ENCODE measurements around the gene NDUFA8. TPM values are rescaled to one million over a fixed set of nuclear protein-coding genes. Genes with fewer than 3 reads are reported as not detected.

NDUFA8 gene
- total RNA-seq, 1 experiment from 2014 or later, result 60.7 TPM

DNA sequence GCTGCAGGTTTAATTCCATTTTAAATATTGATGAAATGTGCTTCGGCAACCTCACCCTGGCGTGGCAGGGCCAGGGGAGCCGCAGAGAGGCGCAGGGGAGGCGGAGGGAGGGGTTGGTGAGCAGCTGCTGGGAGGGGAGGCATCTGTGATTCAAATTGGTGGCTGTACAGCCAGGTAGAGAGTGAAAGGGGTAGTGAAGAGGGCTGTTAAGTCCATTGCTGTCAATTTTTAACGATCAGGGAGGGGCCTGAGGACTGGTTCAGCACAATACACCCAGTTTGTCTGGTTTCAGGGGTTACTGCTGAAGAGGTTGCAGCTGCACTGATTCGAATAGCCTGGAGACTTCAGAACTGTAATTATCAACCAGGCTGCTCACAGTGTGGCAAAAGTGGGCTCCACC, 37.8 kb upstream of the NDUFA8 start:
- no peak overlapping the region for H4K91ac ChIP-seq (ENCODE audit: insufficient read length, low read depth, low read length)
- H3K9ac ChIP-seq (ENCODE audit: extremely low read depth, insufficient read length, low read length), result no peak overlapping the region
- no peak overlapping the region for H2BK120ac ChIP-seq (ENCODE audit: low read depth, low read length, poor library complexity, severe bottlenecking)
- no peak overlapping the region for H2BK5ac ChIP-seq (ENCODE audit: insufficient read length, low read length)
- no peaks in the 10 kb centered on the region; a peak in 1 of 7 replicates for H3K36me3 Mint-ChIP-seq (ENCODE audit: insufficient read depth in 1 of 3, low read depth in 3 of 3)
- DNase-seq, result no peak
- no peak overlapping the region for H3K4me3 Mint-ChIP-seq
- H3K4me1 ChIP-seq (ENCODE audit: insufficient read depth, low read length), result no peaks in the 10 kb centered on the region
- no peak overlapping the region for H3K18ac ChIP-seq (ENCODE audit: insufficient read length, low read depth, low read length)
- H3K27ac ChIP-seq (ENCODE audit: insufficient read length, low read depth, low read length), result no peak overlapping the region
- no peaks in the 10 kb centered on the region for H3K9me3 ChIP-seq (ENCODE audit: control insufficient read depth, low read depth, low read length)
- peaks cover 7 to 17% of the 10 kb centered on the region in 2 experiments for H3K4me1 Mint-ChIP-seq
- no peak overlapping the region for H3K14ac ChIP-seq (ENCODE audit: insufficient read depth, low read length)
- H2AFZ ChIP-seq (ENCODE audit: low read length), result no peak overlapping the region
- H3K79me1 ChIP-seq (ENCODE audit: insufficient read depth, low read depth, low read length, poor library complexity, severe bottlenecking), result no peaks in the 10 kb centered on the region
- H3K27me3 ChIP-seq (ENCODE audit: insufficient read depth, low read length), result no peaks in the 10 kb centered on the region
- no peak overlapping the region for H2BK20ac ChIP-seq (ENCODE audit: low read depth, low read length, poor library complexity, severe bottlenecking)
- H2BK12ac ChIP-seq (ENCODE audit: insufficient read length, low read depth, low read length), result no peak overlapping the region
- H3K4ac ChIP-seq (ENCODE audit: low read depth, low read length), result no peak overlapping the region
- no peak overlapping the region for H4K8ac ChIP-seq (replicated peaks; ENCODE audit: insufficient read length, low read depth, low read length)
- H3K27ac Mint-ChIP-seq, result peak overlapping the region in 1 of 3 experiments; percentile 54; a peak in 1 of 7 replicates
- no peak overlapping the region for H3K56ac ChIP-seq (ENCODE audit: insufficient read length, low read depth, low read length)
- no peaks in the 10 kb centered on the region for H3K27me3 Mint-ChIP-seq (ENCODE audit: low read depth)
- no peaks in the 10 kb centered on the region for H3K79me2 ChIP-seq (ENCODE audit: insufficient read depth, low read length)
- no peak overlapping the region for H3T11ph ChIP-seq (ENCODE audit: low read length)
- H3K9me3 Mint-ChIP-seq, result no peaks in the 10 kb centered on the region
- no peaks in the 10 kb centered on the region for H4K20me1 ChIP-seq (ENCODE audit: control insufficient read depth, insufficient read depth, insufficient read length)
- no peak overlapping the region for H2BK15ac ChIP-seq (ENCODE audit: low read depth, low read length)
- no peaks in the 10 kb centered on the region for H3K23me2 ChIP-seq (ENCODE audit: insufficient read length, low read depth, low read length, poor library complexity, severe bottlenecking)
- H2AK5ac ChIP-seq (ENCODE audit: insufficient read length, low read length), result no peak overlapping the region
- no peak overlapping the region for H4K5ac ChIP-seq (ENCODE audit: insufficient read length, low read depth, low read length)
- H3K23ac ChIP-seq (ENCODE audit: insufficient read length, low read depth, low read length), result no peak overlapping the region
- WGBS (ENCODE audit: extremely low coverage, insufficient read length, low lambda C conversion rate), result no CpG with 5 or more reads among the region's 7 CpGs
- H3K4me2 ChIP-seq (ENCODE audit: insufficient read depth, insufficient read length, low read length), result no peak overlapping the region
- TF ChIP-seq, protein P1, sequence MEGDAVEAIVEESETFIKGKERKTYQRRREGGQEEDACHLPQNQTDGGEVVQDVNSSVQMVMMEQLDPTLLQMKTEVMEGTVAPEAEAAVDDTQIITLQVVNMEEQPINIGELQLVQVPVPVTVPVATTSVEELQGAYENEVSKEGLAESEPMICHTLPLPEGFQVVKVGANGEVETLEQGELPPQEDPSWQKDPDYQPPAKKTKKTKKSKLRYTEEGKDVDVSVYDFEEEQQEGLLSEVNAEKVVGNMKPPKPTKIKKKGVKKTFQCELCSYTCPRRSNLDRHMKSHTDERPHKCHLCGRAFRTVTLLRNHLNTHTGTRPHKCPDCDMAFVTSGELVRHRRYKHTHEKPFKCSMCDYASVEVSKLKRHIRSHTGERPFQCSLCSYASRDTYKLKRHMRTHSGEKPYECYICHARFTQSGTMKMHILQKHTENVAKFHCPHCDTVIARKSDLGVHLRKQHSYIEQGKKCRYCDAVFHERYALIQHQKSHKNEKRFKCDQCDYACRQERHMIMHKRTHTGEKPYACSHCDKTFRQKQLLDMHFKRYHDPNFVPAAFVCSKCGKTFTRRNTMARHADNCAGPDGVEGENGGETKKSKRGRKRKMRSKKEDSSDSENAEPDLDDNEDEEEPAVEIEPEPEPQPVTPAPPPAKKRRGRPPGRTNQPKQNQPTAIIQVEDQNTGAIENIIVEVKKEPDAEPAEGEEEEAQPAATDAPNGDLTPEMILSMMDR (conservative IDR thresholded peaks at IDR 0.05), result no peak

All from H9 (cell line).